DOHH2 (cell line): ENCODE data around the gene SCG3.
A peak's percentile ranks its signal among the peaks of the same experiment; 100 is the strongest.

Experiments
- H3F3A ChIP-seq: fragments of 200-600 bp; sonication (generic), shearing (Covaris generic); 2 replicates; pipeline ENCODE4 v1.6.0; 2016; ENCODE audit warnings: antibody characterized with exemption, mild to moderate bottlenecking; ENCODE audit not compliant: control insufficient read depth, insufficient read depth
- H3K27ac ChIP-seq: fragments of 200-600 bp; sonication (generic); 2 replicates; pipeline ENCODE4 v1.5.1; 2014; ENCODE audit warnings: low read depth, mild to moderate bottlenecking, low read length, moderate library complexity
- H3K27me3 ChIP-seq: fragments of 200-600 bp; sonication (generic); 2 replicates; pipeline ENCODE4 v1.6.1; 2014; ENCODE audit warnings: mild to moderate bottlenecking, low read length, mixed read lengths; ENCODE audit not compliant: control insufficient read depth
- H3K36me3 ChIP-seq: fragments of 200-600 bp; sonication (generic); 2 replicates; pipeline ENCODE4 v1.6.1; 2014; ENCODE audit warnings: mild to moderate bottlenecking, low read length, moderate library complexity, mixed read lengths; ENCODE audit not compliant: control insufficient read depth
- H3K4me1 ChIP-seq: fragments of 200-600 bp; sonication (generic); 2 replicates; pipeline ENCODE4 v1.6.1; 2014; ENCODE audit warnings: mild to moderate bottlenecking, low read length, mixed read lengths; ENCODE audit not compliant: control insufficient read depth
- H3K4me2 ChIP-seq: fragments of 200-600 bp; sonication (generic); 2 replicates; pipeline ENCODE4 v1.6.0; 2014; ENCODE audit warnings: mild to moderate bottlenecking, low read length, moderate library complexity
- H3K4me3 ChIP-seq: fragments of 200-600 bp; sonication (generic); 2 replicates; pipeline ENCODE4 v1.5.1; 2014; ENCODE audit warnings: mild to moderate bottlenecking, low read length, mixed read lengths
- H3K79me2 ChIP-seq: fragments of 200-600 bp; sonication (generic); 2 replicates; pipeline ENCODE4 v1.6.1; 2014; ENCODE audit warnings: mild to moderate bottlenecking, low read length, mixed read lengths; ENCODE audit not compliant: control insufficient read depth
- H3K9me2 ChIP-seq: fragments of 200-600 bp; sonication (generic); replicated peaks from 2 replicates; pipeline ENCODE4 v1.6.1; 2014; ENCODE audit warnings: mild to moderate bottlenecking, low read length, mixed read lengths; ENCODE audit not compliant: control insufficient read depth
- H3K9me3 ChIP-seq: fragments of 200-600 bp; sonication (generic); 2 replicates; pipeline ENCODE4 v1.6.1; 2014; ENCODE audit warnings: antibody characterized with exemption, low read length, mixed read lengths; ENCODE audit not compliant: control insufficient read depth, insufficient read depth
- H4K20me1 ChIP-seq: fragments of 200-600 bp; sonication (generic); 2 replicates; pipeline ENCODE4 v1.6.0; 2014; ENCODE audit warnings: low read depth, mild to moderate bottlenecking, antibody characterized with exemption, low read length, moderate library complexity; ENCODE audit not compliant: control insufficient read depth, insufficient read depth
- CTCF ChIP-seq: fragments of 200-600 bp; sonication (generic); IDR thresholded peaks from one replicate; pipeline ENCODE4 v1.5.1; 2014; ENCODE audit warnings: antibody characterized with exemption, mild to moderate bottlenecking, low read depth, low read length; ENCODE audit not compliant: poor library complexity, severe bottlenecking
- EZH2phosphoT487 ChIP-seq: fragments of 200-600 bp; sonication (generic); IDR thresholded peaks from 2 replicates; pipeline ENCODE4 v1.6.1; 2017; ENCODE audit warnings: borderline replicate concordance, mild to moderate bottlenecking, antibody characterized with exemption, low read length, moderate library complexity, mixed read lengths

The SCG3 gene

GRCh38 chr15:51737522-51738305, 56.4 kb downstream of the SCG3 start, which contains the start of gene LYSMD2:
Gene LYSMD2 (minus strand): TSS chr15:51737655. CDS start chr15:51737622, 33 bp downstream.
- Histone ChIP-seq H3K4me2 (peak within 1 kb of the TSS; percentile 80), H3K27ac (no peak within 1 kb of the TSS), H3K4me1 (peaks cover 22% of the 10 kb centered on the region), H3K79me2 (no peaks in the 10 kb centered on the region), H4K20me1 (no peaks in the 10 kb centered on the region), H3K9me2 (no peaks in the 10 kb centered on the region), H3K4me3 (peak within 1 kb of the TSS; percentile 76), H3K9me3 (no peaks in the 10 kb centered on the region), H3F3A (0 out of 2 replicates have a peak, but pooled peaks cover 3% of the 10 kb centered on the region), H3K27me3 (peaks cover 10% of the 10 kb centered on the region), H3K36me3 (no peaks in the 10 kb centered on the region)
- TF ChIP-seq EZH2phosphoT487 (no peak), CTCF (no peak)

GRCh38 chr15:51738553-51738952, 57.2 kb downstream of the SCG3 start:
- H4K20me1 ChIP-seq: no peaks in the 10 kb centered on the region
- H3K36me3 ChIP-seq: no peaks in the 10 kb centered on the region
- H3K27ac ChIP-seq: no peak overlapping the region
- H3F3A ChIP-seq: 0 out of 2 replicates have a peak, but pooled peaks cover 3% of the 10 kb centered on the region
- H3K79me2 ChIP-seq: no peaks in the 10 kb centered on the region
- H3K27me3 ChIP-seq: peaks cover 10% of the 10 kb centered on the region
- no peaks in the 10 kb centered on the region for H3K9me2 ChIP-seq
- no peak overlapping the region for H3K4me2 ChIP-seq
- no peaks in the 10 kb centered on the region for H3K9me3 ChIP-seq
- no peak for TF ChIP-seq CTCF
- TF ChIP-seq EZH2phosphoT487: no peak
- H3K4me1 ChIP-seq: peaks cover 21% of the 10 kb centered on the region
- no peak overlapping the region for H3K4me3 ChIP-seq

- Histone ChIP-seq H3K36me3 (no peaks in the 10 kb centered on the region), H4K20me1 (no peaks in the 10 kb centered on the region), H3K9me2 (no peaks in the 10 kb centered on the region), H3K4me2 (no peak overlapping the region), H3K79me2 (no peaks in the 10 kb centered on the region), H3K27me3 (peaks cover 10% of the 10 kb centered on the region), H3K9me3 (no peaks in the 10 kb centered on the region), H3F3A (0 out of 2 replicates have a peak, but pooled peaks cover 3% of the 10 kb centered on the region), H3K27ac (no peak overlapping the region), H3K4me1 (peaks cover 21% of the 10 kb centered on the region), H3K4me3 (no peak overlapping the region)
- no peak for TF ChIP-seq CTCF
- no peak for TF ChIP-seq EZH2phosphoT487
Observed at GRCh38 chr15:51739061-51739712, 57.9 kb downstream of the SCG3 start.
